Activated CD8-positive, alpha-beta memory T cell treated with anti-CD3 and anti-CD28 coated beads, Interleukin-2, amount 50 U/mL, for 24 hours (primary cell): Measurements from ENCODE around the gene SAMD4A.

ENCODE experiments used
- DNase-seq: peaks from one replicate; pipeline ENCODE4 v3.0.0-alpha.2; 2020; ENCODE audit errors: extremely low read depth

Gene SAMD4A

DNA sequence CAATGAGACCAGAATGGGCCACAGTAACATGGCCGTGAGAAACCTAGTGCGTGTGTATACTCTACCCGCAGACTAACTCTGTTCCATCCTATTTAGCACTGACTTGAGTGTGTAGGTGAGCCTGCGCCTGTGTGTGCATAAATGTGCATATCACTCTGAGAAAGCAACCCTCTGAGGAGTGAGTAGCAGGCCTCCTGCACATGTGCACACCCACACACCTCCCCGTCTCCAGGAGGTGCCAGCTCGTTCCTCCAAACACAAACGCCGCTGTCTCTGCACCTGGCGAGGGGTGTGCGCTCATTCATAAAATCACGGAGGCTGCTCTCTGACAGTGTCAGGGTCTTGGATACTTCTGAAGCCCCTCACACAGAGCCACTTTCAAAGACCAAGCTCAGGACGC is 196.8 kb downstream of the SAMD4A start:
- DNase-seq = no peak

DNA sequence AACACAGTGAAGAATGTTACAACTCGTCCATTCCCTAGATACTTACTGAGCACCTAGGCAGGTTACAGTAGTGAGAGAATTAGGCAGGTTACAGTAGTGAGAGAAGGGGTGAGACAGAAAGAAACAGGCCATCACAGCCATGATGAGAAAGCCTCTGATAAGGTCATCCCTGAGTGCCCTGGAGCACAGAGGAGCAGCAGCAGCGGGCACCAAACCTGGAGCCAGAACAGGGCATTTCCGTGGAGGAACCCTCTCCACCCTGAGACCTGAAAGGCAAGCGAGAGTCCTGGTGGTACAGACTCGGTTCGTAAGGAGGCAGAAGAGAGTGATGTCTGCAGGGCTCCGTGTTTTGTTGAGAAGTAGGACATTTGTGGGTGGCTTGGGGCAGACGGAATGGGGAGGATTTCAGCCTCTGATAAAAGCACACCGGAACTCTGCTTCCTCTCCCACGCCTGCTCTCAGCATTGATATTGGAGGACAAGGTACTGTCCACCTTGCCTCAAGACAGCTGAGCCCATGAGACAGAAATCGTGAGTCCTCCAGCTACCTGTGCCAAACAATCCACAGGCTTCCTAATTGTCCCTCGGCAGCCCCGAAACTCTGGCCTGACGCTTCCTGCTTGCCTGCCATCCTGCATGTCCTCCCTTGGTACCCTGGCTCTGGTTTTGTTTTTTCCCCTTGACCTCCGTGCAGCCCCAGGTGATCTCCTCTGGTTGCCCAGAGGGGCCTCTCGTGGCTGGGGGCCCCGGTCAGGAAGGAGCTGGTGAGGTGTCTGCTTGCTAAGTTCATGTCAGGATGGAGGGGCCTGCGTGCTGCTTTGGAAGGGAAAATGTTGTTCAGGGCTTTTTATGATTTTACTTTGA is 199.6 kb downstream of the SAMD4A start:
- no peak for DNase-seq

DNA sequence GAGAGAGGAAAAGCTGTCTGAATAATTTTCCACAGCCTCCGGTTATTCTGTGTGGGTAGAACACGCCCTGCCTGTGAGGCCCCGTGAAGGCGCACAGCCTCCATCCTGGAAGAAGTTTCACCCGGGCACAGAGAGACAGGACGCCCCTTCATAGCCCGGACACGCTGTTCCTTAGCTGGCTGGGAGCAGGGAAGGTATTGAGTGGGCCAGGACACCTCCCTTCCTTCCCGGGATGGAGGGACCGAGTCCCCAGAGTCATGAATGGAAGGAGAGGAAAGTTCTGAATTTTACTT is 200.2 kb downstream of the SAMD4A start:
- no peak for DNase-seq

DNA sequence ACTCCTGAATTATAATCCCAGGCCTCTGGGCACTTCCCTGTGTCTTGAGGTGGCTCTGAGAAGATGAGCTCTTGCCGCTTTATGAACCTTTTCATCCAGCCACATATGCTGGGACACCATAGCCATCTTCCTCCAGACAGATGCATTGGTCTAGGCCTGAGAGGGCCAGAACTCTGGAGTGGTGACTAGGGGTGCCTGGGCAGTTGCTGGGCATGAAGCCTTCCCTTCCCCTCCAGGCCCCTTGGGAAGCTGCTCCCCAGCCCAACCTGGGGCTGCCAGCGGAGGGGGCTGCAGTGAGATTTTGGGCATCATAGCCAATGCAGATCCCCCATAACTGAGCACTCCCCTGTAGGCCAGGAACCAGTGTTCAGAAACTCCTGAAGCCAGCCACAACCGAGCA is 200.5 kb downstream of the SAMD4A start:
- no peak for DNase-seq

DNA sequence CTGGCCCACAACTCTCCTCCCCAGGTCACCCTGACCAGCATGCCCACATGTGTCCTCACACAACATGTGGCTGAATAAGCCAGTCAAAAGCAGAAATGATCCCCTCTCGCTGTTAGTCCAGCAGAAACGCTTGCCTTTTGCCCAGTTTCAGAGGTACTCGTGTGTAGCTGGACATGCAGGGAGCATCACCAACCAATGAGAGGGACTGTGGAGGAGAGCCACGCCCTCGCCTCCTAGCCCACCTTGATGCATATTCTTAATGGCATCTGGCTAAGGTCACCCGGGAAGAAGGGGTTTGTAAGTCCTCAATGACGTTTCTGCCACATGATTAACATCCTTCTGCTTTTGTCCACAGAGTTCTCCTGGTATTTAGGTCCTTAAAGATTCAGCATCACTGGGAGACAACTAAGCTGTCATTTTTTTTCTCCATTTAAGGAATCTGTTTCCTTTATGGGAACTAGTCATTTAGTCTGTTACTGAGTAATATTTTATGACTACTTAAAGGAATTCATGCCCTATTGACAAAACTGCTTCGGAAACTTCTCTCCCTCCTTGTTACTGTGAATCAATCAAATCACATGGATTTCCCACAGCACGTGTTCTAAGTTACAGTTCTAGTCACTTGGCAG is 201.7 kb downstream of the SAMD4A start:
- DNase-seq = no peak

DNA sequence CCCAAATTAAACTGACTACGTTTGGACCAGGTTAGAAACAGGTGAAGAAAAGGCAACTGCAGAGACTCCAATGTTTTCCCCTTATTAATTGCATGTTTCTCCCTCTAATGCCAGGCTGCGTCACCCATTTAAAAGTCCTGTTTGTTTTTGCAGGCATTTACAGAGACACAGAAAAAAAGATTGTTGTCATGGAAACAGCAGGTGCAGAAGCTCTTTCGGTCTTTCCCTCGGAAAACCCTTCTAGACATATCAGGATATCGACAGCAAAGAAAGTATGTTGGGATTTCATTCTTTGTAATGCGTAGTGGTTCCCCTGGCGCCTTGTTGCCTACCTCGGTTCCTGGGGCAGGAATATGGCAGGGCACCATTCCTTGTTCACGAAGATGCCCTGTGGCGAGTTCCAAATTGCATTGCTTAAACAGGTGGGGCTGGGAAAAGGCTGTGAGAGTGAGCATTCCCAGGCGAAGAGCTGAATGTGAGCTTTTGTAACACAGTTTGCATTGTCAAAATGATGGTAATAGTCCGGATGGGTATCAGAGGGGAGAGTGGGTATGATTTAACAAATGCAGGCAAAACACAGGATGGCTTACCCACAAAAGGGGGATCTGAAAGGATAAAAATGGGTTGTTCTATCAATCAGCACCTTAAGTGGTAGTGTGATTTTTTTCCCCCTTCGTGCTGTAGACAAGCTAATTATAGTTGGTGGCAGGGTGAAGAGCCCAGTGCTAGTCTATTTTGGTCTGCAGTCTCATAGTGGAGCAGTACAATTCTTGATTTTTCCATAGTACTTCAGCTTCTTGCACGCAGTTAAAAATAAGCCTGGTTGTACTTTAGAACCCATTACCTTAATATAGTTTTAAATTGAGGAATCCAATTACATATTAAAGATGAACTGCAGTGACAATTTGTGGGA is 203.3 kb downstream of the SAMD4A start:
- DNase-seq = no peak

DNA sequence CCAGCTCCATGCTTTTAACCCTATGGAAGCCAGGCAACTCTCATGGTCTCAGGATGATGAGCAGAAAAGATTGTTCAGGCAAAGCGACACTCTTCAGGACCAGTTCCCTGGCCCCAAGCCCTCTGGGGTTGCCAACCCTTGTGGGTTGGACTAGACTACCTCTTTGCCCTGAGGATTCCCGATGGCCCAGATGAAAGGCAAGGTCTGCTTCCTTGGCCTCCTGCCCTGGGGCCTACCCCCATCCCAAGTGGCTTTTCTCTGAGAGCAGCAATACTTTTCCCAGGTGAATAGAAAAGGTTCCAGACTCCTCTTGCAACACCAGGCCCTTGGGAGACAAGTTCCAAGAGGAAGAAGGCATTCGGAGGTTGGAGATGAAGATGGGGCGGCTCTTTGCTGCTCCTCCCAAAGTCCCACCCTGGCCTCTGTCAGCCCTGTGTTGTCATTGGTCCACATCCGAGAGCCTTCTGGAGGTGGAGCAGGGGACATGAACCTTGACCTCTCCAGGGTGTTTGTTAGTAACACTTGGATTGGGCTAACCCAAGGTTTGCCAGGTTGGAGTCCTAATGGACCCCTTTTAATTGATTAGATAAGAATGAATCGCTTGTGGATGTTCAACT is 204.6 kb downstream of the SAMD4A start:
- DNase-seq = no peak

DNA sequence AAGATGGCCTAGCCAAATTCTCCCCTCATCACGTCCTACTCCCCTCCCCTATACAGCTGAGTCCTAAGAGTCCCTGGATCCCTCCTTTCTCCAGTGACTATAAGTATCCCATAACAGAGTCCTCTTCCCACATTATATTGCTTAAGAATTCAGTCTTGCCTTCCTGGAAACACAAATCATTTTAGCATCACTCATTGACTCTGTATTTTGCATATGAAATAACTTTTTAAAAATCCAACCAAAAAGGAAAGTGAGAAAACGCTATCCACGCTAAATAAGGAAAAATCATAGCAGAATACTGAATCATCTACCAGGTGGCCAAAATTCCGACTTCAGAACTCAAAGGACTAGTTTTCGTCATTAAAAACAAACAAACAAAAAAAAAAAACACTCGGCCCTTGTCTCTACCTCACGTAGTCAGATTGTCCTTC is 205.5 kb downstream of the SAMD4A start:
- DNase-seq = no peak

DNA sequence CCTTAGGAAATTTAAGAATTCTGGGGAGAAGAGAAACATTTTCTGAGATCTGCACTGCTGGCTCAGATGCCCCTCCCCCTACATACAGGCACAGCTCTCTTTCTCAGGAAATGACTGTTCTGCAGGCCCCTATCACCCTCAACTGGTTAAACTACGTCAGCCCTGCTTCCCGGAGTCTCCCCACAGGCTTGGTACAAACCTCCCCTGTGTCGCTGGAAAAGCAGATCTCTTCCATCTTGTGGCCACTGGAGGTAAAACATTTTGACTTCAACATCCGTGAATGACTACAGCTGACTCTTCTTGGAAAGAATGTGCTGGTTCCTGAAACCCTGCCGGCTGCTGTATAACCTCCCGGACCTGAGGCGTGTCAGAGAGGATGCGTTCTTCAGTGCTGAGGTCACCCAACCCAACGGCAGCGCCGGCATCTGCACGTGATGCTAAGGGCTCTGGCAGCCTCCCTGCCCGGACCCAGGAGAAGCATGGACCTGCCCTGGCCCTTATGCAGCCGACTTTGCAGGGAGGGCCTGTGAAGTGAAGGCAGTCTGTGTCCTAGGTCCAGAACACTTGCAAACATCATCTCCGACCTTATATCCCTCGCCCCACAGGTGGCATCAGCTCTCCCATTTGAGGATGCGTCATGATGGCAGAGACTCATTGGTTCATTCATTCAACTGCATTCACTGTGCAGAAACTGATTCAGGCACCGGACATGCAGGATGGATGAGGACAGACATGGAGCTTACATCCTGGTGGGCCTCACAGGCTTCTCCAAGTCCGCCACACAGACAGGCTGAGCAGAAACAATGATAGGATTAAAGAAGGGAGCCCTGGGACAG is 206.5 kb downstream of the SAMD4A start:
- peak; percentile 56 for DNase-seq

DNA sequence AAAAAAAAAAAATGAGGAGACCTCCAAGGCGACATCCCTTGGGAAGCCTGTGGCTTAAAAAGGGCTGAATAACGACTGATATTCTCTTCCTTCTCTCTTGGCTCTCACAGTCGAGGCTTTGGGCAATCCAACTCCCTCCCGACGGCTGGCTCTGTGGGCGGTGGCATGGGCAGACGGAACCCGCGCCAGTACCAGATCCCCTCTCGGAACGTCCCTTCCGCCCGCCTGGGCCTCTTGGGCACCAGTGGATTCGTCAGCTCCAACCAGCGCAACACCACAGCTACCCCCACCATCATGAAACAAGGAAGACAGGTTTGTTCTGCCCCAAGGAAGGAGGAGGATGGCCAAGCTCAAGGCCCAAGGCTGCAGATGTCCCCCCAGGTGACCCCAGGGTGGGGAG is 207.9 kb downstream of the SAMD4A start:
- no peak for DNase-seq

DNA sequence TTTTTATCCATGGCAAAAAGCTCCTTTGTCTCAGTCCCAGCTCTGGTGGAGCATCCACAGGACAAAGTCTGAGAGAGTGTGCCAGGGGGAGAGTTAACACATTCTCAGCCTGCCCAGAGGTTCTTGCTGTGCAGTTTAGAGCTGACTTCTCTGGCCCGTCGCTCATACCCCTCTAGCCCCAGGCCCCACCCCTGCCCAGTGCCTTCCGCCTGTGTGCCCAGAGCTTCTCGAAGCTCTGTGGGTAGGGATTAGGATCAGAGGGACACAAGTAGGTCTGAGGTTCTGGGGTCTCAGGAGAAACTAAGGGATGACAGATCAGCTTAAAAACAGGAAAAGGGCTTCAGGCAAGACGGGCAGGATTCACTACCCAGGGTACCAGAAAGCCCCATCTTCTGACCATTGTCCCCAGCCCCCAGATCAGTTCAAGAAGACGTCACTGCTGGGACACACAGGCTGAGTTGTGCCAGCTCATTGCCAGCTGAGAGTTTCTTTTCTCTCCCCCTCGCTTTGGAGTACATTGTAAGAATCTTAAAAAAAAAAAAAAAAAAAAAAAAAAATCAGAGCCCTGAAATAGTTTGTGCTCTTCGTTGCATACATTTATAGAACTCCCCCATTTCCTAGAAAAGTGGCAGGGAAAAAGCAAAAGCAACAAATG is 208.7 kb downstream of the SAMD4A start:
- no peak for DNase-seq

DNA sequence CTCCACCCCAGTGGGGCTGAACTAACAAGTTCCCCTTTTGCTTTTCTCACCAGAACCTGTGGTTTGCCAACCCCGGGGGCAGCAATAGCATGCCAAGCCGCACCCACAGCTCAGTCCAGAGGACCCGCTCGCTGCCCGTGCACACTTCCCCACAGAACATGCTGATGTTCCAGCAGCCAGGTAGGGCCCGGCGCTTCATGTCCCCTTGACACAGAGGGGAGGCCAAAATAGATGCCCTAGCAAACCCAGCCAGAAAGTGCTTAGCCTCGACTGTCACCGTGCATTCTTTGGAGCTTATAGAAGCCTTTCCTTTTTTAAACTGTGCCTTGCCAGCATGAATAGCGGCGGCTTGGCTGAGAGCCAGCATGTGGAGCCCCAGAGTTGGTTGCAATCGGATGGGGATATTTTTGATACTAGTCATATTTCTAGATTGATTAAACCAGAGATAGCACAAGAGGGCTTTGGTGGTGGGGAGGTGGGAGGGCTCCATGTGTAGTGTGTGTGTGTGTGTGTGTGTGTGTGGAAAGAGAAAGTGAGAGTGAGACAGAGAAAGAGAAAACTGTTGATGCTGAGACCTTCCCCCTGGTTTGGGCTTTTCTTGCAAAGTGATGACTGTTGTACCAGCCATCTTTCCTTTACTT is 209.6 kb downstream of the SAMD4A start:
- peak; percentile 55 for DNase-seq

DNA sequence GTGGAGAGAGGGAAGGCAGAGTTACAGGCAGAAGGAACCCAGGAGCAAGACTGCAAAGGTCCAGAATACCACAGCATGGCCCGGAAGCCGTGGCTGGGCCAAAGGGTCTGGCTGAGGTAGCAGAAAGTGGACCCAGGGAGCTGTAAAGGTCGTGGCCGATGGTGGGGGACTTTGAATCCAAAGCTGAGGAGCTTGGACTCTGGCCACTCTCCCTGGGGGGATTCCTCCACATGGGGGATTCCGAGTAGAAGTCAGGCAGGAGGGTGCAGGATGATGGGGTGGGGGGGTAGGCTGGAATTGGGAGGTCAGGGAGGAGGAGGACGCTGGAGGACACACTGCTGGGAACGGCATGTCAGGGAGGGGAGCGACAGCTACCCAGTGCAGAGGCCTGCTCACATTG is 210.5 kb downstream of the SAMD4A start:
- no peak for DNase-seq

DNA sequence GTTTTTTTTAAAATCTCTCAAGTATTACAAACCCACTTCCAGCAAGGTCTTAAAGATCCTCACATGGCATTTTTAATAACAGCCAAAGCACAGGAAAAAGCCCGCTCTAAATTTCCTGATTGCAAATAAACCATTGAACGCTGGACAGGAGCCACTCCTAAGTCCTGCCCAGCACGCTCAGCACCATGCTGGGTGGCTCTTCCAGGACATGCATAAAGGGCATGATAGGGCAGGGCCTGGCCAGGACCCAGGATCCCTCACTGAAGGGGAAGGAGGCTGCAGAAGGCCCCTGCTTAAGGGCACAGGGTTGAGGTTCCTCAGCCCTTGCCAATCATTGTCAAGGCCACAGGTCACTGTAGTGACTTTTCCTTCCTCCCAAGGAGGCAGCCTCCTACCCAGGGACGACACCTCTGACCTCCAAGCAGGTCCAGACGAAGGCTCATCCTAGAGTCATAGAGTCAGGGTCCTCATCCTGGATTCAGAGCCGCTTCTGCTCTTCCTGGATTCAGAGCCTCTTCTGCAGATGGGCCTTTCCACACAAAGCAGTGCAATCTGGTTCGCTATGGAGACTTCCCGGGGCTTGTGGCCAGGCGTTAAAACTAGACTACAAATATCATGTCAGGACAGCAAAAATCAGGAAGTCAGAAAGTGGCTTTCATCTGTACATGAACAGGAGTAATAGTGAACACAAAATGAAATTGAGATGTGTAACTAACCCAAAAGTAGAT is 211.9 kb downstream of the SAMD4A start:
- DNase-seq = no peak

DNA sequence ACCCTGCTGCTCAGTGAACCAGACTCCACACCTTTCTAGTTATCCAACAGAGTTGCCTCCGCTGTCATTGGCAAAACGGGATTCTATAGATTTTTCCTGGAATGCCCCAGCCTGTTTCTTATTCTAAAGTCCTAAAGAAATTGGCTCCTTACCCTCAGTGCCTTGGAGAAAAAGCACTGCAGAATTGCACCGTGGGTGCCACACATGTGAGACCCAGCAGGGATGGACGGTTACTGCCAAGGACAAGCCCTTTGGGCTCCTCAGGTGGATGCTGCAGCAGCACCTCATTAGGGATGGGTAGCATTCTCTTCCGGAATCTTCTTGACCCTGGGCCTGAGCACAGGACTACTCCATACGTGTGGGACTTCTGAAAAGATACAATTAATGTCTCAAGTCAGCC is 214.2 kb downstream of the SAMD4A start:
- DNase-seq = no peak

DNA sequence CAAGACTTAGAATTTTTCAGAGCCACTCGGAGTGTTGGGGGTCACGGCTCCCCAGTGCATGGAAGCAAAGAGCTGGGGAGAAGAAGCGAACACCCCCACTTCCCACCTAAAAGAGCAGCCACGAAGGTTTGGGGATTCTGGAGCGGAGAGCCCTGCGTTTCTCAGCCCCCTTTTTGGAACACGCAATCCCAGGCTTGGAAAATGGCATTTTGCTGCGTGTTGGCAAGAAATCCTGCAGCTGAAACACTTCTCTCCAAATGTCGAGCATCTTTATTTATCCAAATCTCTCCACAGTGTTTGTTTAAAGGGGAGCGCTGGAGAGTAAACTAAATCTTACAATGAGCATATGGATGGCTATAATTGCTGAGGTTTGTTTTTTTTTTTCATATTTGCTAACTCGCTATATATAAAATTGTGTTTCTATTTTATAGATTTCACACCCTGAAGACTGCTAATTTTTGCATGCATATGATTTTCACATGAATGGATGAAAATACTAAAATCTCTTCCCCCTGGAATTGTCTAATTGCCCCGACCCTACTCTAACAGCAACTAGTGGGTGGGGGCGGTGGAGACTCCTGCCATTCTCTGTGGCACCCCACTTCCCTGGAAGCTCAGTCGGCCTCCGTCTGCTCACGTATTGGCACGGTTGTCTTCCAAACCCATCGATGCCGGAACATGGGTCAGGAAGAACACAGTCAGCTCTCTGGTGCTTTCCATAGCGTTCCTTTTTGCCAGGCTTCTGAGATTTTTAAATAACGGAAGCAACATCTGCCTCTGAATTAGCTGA is 215.2 kb downstream of the SAMD4A start:
- no peak for DNase-seq

DNA sequence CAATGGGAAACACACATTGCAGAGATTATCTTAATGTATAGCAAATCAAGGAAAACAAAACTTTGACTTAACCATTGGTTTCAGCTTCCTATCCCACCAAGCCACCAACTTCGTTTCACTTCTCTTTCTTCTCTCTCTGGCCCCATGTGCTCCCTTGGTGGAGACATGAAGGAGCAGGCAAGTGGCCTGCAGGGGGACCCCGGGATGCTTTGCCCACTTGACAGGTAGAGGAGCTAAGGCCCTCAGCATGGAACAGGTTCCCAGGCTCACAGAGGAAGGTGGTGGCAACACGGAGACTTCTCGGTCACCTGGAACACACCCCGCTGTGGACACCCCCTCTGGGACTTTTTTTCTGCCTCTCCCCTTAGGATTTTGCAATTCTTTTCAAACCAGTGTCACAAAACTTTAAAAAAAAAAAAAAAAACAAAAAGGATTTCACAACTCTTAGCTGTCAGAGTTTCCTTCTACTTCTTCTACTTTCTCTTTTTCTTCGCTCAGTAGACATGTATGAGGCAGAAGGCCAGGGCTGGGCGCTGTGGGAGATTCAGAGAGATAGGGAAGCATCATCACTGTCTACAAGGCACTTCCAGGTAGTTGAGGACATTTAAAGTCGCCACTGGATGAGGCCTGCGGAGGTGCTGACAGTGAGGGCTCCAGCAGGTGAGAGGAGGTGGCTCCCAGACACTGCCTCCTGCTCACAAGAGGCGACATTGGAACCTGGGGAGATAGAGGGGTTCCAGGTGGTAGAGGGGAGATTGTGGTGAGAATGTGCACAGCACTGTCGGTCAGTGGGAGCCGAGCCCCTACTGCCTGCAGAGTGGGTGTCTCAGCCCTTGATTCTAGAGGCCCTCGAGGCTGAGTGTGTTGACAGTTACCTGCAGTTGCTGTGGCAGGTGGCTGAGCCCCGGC is 216.1 kb downstream of the SAMD4A start:
- DNase-seq = no peak

DNA sequence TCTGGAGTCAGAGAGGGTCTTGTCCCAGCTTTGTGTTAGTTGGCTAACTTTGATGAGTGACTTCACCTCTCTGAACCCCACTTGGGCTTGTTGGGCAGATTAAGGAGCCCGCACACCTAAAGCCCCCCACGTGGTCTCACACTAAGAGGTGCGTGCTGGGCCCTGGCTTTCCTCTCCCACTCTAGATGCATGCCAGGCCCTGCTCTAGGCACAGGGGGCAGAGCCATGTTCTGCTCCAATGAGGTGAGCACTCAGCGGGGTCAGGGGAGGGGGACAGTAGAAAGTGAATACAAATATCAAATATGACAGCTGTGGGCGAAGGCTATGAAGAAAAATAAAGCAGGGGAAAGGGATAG is 216.7 kb downstream of the SAMD4A start:
- DNase-seq = no peak
